GM12891 (cell line): ENCODE data around the gene PEX14.

Experiments
- POLR2AphosphoS5 ChIP-seq: IDR thresholded peaks from 2 replicates; pipeline ENCODE4 v1.6.1; 2011; ENCODE audit warnings: low read depth, low read length, control low read depth
- POU2F2 ChIP-seq: IDR thresholded peaks from 2 replicates; pipeline ENCODE4 v1.6.1; 2011; ENCODE audit warnings: low read depth, mild to moderate bottlenecking, control low read depth, low read length, moderate library complexity

DNA sequence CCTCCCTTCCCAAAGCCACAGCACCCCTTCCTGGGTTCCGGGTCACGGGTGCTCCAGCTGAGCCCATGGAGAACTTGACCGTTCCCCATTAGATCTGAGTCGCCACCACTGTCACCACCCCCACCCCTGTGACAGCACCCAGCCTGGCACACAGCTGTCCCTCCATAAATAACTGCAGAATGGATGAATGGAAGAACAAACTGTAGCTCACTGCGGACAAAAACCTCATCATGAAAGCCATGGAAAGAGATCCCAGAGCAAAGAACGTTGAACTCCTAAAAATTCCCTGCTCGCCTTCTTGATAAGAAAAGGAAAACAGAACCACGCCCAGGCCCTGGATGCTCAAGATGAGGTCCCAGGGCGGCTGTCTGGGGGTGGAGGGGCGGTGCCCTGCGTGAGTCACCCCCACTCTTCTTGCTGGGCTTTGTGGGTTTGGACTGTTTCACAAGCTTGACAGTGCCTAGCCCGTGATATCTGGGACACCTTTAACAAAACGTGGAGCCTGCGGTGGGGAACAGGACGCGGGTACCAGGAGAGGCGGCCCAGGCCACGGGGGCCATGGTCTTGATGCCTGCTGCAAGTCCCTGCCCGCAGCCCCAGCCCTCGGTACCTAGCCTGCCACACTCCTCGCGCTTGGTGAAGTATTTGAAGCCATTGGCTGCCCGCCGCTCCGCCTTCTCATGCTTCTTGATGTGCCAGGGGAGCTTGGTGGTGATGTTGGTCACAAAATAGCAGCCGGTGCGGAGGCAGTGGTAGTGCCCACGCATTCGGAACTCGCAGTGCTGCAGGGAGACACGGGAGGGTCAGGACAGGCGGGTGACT, 169.8 kb downstream of the PEX14 start:
- TF ChIP-seq POU2F2 (no peak), POLR2AphosphoS5 (no peak)
